ENCODE measurements around the gene NUMB.
A peak's percentile ranks its signal among the peaks of the same experiment; 100 is the strongest.

The NUMB gene

GRCh38 chr14:73283608-73284379 is 174.6 kb downstream of the NUMB start:
- DNase-seq = peak; percentile 5

DNA sequence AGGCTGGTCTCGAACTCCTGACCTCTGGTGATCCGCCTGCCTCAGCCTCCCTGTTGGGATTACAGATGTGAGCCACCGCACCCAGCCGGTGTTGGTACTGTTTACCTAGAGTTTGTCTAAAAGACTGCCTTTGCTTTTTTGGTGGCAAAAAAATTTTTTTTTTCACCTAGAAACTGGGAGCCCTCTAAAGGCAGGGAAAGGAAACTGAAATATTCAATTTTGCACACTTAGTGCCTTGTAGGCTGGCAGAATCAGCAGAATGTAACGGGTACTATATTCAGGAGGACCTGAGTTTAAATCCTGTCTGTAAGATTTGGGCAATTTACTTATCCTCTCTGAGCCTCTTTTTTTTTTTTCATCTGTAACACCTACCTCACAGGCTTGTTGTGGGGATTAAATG is 177.4 kb downstream of the NUMB start:
- no peak for DNase-seq

DNA sequence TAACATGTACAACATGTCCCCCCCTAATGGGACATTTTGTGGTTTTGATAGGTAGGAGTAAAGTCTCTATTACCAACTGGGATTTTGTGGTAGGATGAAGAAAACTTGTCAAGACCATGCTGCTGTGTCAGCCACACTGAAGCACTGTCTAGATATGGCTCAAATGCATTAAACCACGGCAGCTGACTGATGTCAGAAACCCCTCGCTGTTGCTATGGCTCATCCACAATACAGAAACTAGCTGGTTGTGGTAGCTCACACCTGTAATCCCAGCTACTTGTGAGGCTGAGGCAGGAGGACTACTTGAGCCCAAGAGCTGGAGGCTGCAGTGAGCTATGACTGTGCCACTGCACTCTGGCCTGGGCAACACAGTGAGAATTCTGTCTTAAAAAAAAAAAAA is 181.0 kb downstream of the NUMB start:
- no peak for DNase-seq

GRCh38 chr14:73276836-73277235 is 181.5 kb downstream of the NUMB start:
- no peak for DNase-seq

DNA sequence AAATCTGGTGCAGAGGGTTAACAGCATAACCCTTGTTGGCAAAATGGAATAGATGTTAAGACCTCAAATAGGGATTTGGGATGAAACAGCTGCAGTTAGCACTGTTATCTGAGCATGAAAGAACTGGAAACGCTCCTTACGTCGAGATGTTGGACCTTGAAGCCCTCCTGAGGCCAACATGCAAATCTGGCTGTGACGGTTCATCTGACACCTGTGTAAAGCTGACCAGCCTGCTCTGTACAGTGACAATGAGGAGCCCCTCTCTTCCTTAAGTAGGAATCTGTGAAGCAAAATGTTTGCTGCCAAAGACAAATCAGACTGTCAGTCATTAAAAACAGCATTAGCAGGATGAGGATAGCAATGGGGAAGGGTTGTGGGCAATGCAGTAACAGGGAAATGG is 184.5 kb downstream of the NUMB start:
- no peak for DNase-seq

- DNase-seq = no peak
Observed at GRCh38 chr14:73272393-73272792, 186.0 kb downstream of the NUMB start.

DNA sequence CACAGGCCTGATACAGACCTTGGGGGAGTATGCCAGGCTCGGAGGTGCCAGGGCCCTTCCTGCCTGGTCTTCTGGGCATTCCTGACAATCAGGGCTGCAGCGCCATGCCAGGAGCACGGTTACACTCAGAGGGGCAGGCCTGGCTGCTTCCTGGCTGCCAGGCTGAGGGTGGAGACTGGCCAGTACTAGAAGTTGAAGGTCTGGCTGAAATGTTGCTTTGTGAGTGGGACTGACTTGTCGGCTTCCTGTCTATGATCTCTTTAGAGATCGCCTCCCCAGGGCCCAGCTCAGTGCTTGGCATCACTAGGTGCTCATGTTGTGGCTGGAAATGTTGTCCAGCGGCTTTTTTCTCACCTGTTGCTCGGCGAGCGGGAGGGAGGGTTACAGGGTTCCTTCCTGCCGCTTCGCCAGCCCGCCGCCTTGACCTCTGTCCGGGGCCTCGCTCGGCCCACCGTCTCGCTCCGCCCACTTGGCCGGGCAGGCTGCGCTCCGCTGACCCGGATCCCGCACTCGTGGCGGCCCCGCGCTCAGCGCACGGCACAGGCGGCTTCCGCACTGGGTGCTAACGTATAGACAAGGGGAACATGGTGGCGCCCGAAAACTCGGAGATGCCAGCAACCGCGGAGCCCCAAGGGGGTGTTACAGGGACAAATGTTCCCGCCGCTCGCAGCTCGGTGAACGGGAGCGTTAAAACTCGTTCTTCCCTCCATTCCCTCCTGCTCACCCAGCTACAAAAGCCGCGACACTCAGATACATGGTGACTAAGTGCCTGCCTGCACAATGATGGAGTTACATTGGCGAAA is 188.4 kb downstream of the NUMB start:
- DNase-seq = no peak

DNA sequence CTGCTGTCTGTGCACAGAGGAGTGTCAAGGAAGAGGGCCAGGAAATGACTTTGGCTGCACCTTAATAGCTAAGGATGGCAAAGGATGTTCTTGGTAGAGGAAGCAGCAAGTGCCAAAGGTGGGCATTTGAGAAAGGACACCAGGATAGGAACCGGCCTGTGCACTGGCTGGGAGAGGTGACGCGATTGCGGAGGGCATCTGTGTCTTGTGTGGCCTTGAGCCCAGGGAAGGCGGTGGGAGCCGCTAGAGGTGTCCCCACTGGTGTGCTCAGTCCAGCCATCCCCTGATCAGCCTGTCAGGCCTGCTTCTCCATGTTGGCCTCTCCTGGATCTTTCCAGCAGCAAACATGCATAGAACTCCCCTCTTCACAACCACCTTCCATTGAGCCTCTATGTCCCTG is 190.9 kb downstream of the NUMB start:
- DNase-seq = no peak

DNA sequence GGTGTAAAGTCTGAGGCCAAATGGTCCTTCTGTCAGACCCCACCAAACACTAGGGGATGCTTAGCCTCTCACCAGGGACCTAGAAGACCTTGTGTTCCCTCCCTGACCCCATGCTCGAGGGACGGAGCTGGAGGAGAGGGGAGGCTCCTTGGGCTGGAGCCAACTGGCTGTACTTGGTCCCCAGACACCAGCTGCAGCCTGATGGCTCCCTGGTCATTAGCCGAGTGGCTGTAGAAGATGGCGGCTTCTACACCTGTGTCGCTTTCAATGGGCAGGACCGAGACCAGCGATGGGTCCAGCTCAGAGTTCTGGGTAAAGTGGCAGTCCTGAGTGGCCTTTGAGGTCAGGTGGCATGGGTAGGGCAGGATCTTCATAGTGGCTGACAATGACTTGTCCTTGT is 192.0 kb downstream of the NUMB start:
- no peak for DNase-seq

DNA sequence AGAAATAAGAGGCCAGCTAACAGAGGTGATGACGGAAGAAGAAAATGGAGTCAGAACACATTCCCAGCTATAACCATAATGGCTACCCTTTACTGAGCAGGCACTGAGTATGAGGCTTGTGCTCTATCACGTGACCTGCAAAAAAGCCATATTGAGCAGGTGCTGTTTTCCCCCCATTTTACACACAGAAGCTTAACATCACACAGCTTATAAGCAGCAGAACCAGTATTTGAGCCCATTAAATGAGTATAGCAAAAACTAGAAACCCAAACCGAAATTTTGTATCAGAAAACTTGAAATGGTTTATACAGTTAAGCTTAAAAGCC is 192.7 kb downstream of the NUMB start:
- no peak for DNase-seq

DNA sequence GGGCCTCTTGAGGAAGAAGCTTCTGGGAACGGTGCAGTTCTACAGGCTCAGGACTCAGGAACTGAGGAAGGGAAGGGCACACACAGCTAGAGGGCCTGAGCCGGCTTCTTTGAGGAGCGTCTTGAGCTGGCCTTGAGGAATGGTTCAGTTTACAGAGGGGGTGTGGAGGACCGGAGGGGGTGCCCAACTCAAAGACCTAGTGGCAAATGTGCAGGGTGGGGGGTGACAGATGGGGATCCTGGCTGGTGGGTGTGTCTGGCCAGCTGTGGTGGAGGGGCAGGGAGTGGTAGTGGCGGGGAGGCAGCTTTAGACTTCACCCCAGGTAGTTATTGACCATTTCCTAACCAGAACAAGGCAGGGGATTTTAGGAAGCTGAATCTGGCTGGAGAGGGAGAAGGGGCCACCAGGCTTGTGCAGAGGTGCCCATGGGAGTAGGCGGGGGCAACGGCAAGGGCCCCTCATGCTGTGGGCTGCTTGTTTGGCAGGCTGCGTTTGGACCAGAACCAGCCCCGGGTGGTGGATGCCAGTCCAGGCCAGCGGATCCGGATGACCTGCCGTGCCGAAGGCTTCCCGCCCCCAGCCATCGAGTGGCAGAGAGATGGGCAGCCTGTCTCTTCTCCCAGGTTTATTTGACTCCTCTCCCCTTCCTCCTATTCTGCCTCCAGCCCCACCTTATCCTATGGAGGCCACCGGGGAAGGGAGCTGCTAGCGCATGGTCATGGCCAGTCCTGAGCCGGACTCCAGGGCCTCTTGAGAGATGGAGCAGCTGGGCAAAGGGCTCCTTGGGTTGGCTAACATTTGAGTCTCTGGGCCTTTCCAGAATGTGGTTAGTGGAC is 193.2 kb downstream of the NUMB start:
- DNase-seq = no peak

- DNase-seq = no peak
Observed at GRCh38 chr14:73264080-73264884, 194.1 kb downstream of the NUMB start.

GRCh38 chr14:73263606-73264005 is 194.7 kb downstream of the NUMB start:
- no peak for DNase-seq

- no peak for DNase-seq
Observed at GRCh38 chr14:73262427-73263183, 195.7 kb downstream of the NUMB start.

GRCh38 chr14:73261520-73262426 is 196.6 kb downstream of the NUMB start:
- no peak for DNase-seq

GRCh38 chr14:73261075-73261474 is 197.3 kb downstream of the NUMB start:
- no peak for DNase-seq

- DNase-seq = no peak
Observed at GRCh38 chr14:73260574-73260973, 197.8 kb downstream of the NUMB start.

- no peak for DNase-seq
Observed at GRCh38 chr14:73259837-73260236, 198.5 kb downstream of the NUMB start.

- no peak for DNase-seq
Observed at GRCh38 chr14:73258845-73259611, 199.3 kb downstream of the NUMB start.

DNA sequence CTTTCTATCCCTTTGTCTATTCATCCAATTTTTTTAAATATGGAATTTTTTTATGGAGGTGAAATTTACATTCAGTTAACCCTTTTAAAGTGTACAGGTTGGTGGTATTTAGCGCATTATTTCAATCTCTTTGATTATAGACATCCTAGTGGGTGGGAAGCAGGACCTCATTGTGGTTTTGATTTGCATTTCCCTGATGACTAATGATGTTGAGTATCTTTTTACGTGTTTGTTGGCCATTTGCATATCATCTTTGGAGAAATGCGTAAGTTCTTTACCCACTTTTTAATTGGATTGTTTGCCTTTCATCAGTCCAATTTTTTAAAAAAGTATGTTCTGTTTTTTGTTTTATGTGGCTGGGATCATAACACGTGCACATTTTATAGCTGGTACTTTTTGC is 200.3 kb downstream of the NUMB start:
- no peak for DNase-seq
